Astrocyte of the cerebellum (primary cell): ENCODE measurements around the gene CFAP61.

Source experiments
- DNase-seq: peaks from one replicate; pipeline ENCODE4 v3.0.0-alpha.2; 2011; ENCODE audit warnings: low read depth
- H3K4me3 ChIP-seq: 2 replicates; pipeline ENCODE4 v1.5.1; 2011; ENCODE audit warnings: mild to moderate bottlenecking, low read depth, low read length, moderate library complexity
- in situ Hi-C: cut with HindIII; loops from 2 replicates; pipeline ENCODE4 v1.10.0; 2017; ENCODE audit warnings: low sequenced_read_pairs
- TF ChIP-seq, protein P1 (sequence below): IDR thresholded peaks from 2 replicates; pipeline ENCODE4 v1.5.1; 2012; ENCODE audit warnings: low read length, low read depth, moderate library complexity, mild to moderate bottlenecking; ENCODE audit errors: missing control alignments

Gene CFAP61

DNA sequence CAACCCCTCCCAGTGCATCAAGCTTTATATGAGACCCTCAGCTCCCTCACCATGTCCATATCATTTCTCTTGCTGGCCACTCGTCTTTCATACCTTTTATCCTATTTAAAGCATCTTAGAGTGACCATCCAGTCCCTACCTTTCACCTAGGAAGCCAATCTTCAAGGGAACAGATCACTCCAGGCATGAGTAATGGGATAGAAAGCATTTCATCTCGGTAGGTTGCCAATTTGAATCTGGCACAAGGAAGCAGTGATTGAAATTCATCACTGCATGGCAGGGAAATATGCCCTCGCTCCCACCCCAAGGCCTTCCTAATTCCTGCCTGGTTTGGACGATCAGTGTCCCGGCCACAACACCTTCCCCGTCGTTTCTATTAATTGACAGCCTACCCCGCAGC, 150.4 kb downstream of the CFAP61 start:
- in situ Hi-C loops, result no loop called here
- TF ChIP-seq, protein P1, sequence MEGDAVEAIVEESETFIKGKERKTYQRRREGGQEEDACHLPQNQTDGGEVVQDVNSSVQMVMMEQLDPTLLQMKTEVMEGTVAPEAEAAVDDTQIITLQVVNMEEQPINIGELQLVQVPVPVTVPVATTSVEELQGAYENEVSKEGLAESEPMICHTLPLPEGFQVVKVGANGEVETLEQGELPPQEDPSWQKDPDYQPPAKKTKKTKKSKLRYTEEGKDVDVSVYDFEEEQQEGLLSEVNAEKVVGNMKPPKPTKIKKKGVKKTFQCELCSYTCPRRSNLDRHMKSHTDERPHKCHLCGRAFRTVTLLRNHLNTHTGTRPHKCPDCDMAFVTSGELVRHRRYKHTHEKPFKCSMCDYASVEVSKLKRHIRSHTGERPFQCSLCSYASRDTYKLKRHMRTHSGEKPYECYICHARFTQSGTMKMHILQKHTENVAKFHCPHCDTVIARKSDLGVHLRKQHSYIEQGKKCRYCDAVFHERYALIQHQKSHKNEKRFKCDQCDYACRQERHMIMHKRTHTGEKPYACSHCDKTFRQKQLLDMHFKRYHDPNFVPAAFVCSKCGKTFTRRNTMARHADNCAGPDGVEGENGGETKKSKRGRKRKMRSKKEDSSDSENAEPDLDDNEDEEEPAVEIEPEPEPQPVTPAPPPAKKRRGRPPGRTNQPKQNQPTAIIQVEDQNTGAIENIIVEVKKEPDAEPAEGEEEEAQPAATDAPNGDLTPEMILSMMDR, result no peak
- DNase-seq, result no peak

DNA sequence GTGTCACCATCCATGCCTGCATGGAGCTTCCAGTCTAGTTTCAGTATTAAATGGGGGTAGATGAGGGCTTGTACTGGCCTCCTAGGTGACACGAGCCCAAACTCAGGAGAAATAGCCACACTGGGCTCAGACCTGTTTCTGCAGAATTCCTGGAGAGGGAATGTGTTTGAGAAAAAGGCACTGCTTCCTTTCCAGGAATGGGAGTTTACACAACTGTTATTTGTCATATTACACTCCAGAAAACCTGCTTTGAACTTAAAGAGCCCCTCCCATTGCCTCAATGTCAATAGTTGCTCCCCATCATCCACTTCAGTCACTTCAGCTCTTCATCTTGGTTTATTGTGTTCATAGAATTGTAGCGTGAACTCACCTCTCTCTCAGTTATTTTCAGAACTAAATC, 151.5 kb downstream of the CFAP61 start:
- in situ Hi-C loops, result no loop called here
- TF ChIP-seq, protein P1, result no peak

More for the DNA sequence above, 150.4 kb downstream of the CFAP61 start:
- H3K4me3 ChIP-seq, result no peak overlapping the region

DNA sequence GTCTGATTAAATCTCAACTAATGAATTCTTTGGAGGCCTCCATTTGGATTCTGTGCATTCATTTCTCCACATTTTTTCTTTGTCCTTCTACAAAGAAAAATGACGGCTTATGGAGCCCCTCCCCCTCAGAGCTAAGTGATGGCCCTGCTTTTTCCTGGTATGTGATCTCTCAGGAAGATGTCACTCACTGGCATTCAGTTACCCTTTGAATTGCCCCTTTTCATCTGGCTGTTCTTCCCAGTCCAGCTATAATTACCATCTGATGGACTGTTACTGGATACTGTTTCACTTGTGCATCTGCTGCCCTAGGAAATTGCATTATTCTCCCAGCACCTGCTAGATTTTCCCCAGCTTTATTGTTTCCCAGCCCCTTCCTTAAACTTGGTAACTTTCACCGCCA, 151.9 kb downstream of the CFAP61 start:
- TF ChIP-seq, protein P1, result no peak
- in situ Hi-C loops, result no loop called here
- DNase-seq, result no peak
- H3K4me3 ChIP-seq, result no peak overlapping the region

More for the DNA sequence above, 151.5 kb downstream of the CFAP61 start:
- H3K4me3 ChIP-seq, result no peak overlapping the region
- no peak for DNase-seq

DNA sequence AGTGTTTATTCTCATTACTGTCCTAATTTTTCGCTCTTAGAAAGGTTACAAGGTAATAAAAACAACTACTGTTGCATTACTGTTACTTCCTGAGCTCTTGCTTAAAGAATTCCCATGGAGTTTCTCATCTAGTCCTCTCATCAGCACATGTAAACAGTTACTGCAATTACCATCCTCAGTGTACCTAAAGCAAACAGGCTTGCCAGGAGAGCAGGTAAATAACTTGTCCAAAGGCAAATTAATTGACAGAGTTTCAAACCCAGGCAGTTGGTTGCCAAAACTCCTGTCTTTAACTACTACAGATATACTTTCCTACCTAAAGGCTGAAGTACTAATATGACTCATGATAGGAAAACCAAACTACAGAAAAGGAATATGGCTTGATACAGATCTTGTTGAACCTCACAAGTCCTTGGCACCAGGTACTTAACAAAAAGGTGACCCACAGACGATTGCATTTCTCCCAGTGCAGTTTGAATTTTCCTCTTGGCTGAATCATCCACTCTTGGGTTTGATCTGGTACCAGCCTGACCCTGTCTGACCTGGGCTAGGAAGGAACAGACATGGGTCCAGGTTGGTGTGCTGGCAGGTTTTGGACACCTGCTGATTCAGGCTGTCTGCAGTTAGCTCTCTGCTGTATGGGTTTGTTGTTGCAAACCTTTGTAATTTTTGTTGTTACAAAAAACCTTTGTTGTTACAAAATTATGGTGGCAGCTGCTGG, 153.0 kb downstream of the CFAP61 start:
- in situ Hi-C loops, result no loop called here
- TF ChIP-seq, protein P1, result no peak
- no peak overlapping the region for H3K4me3 ChIP-seq
- DNase-seq, result no peak

DNA sequence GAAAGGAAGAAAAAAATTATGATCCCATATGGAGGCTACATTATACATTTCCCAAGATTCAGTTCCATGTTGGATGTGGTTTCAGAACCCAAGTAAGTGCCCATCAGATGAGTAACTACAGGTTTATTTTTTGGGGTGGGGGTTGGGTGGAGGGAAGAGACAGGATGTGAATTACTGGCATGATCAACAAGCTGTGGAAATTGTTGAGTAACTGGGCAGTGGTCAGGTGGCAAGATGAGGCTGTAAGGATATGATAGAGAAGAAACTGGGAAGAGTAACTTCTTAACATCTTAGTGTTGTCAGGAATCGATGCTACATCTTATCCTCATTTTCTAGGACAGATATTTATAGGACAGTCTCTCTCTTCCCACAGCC, 153.5 kb downstream of the CFAP61 start:
- in situ Hi-C loops, result no loop called here
- TF ChIP-seq, protein P1, result no peak

DNA sequence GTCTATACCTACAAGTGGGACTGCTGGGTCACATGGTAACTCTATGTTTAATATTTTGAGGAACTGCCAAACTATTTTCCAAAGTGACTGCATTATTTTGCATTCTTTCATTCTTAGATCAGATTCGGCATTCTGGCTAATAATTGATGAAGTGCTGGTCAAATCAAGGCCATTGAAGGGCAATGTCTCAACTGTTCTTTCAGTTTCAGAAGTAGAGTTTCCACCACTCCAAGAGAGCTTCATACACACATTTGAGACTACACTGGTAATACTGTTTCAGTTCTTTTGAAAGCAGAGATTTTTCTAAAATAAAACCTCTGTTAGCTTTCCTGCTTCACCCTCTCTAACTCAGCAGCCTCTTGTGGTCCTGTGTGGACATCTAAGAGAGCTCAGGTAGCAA, 154.5 kb downstream of the CFAP61 start:
- in situ Hi-C loops, result no loop called here
- no peak for DNase-seq
- TF ChIP-seq, protein P1, result no peak
- no peak overlapping the region for H3K4me3 ChIP-seq

More for the DNA sequence above, 153.5 kb downstream of the CFAP61 start:
- DNase-seq, result no peak
- H3K4me3 ChIP-seq, result no peak overlapping the region
